HG02571 (cell line): ENCODE measurements around the gene SHFL.

Source experiments
- ATAC-seq: cut with Tn5 transposase; IDR thresholded peaks from one replicate; pipeline ENCODE4 v1.9.1; 2021; ENCODE audit warnings: mild to moderate bottlenecking, moderate library complexity; ENCODE audit not compliant: unreplicated experiment

The SHFL gene

DNA sequence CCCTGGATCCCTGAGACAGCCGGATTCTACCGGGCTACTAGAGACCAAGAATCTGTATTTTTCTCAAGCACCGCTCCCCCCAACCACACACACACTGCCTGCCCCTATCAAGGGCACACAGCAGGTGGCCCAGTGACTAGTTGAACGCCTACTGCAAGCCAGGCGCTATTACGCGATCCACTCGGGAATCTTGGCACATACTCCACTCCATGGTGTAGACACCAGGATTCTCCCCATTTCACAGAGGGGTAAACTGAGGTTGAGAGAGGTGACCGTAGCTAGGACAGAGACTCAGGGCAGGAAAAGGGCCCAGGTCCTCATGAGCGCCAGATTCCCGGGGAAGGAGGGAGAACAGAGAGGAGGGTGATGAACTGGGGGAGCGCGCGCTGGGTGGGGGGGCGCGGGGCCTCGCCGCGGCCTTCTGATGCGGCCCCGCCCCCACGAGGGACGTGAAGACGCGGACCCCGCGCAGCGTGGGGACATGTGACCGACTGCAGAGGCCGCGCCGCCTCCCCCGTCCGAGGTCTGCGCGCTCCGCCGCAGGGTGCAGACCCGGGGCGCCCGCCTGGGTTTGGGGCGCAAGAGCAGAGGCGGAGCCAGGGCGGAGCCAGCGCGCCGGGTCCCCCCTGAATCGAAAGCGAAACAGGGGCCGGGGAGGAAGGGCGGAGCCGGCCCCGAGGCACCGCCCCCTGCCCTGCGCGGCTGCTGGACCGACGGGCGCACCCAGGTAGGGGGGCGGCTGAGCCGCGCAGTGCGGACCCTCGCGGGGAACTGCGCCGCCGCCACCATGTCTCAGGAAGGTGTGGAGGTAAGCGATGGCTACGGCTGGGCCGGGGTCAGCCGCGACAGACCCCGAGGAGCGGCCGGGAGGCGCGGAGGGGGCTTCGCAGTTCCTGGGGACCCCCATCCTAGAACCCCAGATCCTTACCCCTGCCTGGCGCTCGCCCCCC, at the start of gene SHFL:
Gene SHFL (plus strand): TSS at position 677 of the 950 bp plus-strand sequence. CDS start 111 bp downstream, at position 788.
- peak; percentile 74 for ATAC-seq

DNA sequence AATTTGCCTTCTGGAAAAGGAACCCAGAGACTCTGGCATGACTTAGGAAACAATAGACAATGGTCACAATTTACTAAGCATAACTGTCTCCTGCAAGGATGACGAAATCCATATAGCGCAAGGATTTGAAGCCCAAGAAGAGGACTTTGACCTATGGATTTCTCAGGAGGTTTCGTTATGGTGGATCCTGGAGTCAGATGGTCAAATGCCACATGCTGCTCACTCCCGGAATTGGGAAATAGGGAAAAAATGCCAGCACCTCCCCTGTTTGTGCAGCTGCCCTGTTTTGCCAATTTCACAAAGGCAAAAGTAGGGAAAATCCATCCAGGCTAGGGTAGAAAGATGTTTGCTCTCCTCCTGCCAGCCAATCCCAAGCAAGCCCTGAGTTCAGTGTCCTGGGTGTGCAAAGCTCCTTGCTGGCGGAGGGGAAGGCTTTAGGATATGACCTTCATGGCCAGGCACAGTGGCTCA, 49.5 kb upstream of the SHFL start:
- no peak for ATAC-seq

DNA sequence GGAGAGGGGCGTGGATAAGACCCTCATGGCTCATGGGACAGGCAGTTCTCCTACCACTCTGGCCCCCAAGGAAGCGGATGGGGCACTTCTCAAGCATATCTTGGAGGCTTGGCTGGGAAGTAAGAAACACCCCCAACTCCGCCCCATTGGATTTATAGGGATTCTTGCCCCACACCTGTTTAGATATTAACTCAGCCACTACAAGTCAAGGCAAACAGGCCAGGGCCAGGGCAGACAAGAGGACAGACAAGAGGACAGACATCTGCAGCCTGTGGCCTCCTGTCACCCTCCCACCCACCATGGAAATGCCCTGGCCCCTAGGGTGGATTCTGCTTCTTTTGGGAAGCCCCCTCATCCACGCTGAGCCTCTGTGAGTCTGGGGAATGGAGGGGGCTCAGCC, 48.8 kb upstream of the SHFL start:
- ATAC-seq = no peak

DNA sequence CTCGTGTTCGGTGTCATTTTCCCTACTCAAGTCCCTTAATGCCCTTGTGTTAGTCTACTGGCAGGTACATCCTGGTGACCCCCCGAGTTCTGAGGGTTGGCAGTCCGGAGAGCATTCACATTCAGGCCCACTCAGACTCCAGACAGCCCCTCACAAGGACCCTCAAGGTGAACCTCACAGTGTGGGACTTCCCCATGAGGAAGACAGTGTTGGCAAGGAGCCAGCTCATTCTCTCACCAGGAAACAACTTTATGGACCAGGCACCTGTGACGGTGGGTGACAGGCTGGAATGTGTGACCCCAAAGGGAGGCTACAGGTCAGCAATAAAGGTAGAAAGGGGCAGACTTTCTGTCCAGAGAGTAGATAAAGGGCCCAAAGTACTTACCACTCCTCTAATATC, 48.3 kb upstream of the SHFL start:
- ATAC-seq = no peak

DNA sequence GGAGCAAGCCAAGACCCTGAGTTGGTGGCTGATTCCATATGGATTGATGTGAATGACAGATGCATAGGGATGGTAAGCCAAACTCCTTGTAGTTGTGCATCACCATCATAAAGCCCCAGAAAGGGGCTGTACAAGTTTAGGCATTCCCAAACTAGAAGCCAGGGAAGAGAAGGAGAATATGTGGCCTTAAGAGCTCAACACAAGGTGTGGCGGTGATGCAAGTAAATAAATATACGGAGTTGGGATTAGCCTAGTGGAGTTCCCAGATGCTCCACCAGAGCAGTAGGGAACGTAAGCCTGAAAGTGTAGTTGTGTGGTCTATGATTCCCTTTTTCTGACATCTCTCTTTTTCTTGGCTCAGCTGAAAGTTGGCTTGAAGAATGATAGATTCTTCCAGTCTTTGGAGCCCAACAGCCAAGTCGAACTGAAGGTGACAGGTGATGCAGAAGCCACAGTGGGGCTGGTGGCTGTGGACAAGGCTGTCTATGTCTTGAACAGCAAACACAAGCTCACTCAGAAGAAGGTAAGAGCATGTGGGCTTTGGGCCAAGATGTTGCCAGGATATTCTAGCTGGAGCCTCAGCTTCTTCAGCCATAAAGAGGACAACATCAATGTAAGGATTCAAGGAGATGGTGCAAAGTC, 42.7 kb upstream of the SHFL start:
- no peak for ATAC-seq

DNA sequence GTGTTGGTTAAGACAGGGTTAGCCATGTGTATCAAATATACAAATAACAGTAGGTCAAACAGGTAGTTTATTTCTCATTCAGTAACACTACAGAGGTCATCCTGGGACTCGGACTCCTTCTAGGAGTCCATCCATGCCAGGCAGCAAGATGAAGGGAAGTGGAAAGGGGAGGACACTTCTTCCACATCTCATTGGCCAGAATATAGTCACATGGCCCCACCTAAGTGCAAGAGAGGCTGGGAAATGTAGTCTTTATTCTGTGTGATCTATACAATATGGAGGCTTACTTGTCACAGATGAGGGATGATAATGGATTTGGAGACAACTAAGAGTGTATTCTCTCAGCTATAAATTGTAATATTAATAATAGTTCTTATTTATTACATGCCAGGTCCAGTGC, 41.7 kb upstream of the SHFL start:
- ATAC-seq = no peak

DNA sequence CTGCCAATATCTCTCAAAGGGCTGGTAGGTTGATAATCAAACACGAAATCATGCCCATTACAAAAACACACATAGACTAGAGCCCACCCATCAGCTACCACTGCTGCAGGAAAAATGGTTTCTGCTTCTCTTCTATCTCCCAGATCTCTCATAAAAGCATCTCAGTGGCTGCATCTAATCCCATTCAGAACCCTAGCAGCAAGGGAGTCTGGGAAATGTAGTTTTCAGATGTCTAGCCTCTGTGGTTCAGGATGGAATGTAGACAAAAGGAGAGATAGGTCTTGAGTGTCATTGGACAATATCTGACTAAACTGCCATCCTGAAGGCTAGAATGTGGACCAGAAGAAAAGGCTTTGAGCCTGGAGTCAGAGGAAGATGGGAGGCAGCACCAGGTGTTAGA, 40.7 kb upstream of the SHFL start:
- ATAC-seq = no peak

DNA sequence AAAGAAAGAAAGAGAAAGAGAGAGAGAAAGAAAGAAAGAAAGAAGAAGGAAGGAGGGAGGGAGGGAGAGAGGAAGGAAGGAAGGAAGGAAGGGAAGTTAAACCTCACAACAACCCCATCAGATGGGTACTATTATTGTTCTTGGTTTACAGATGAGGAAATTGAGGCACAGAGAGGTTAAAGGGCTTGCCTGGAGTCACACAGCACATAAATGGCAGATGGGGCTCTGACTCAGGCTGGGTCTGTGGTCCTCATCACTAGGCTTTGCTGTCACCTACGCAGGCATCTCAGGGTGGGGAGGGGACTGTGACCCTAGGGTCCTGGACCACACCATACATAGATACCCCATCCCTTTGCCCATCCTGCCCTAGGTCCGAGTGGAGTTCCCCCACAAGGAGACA, 36.5 kb upstream of the SHFL start:
- no peak for ATAC-seq

DNA sequence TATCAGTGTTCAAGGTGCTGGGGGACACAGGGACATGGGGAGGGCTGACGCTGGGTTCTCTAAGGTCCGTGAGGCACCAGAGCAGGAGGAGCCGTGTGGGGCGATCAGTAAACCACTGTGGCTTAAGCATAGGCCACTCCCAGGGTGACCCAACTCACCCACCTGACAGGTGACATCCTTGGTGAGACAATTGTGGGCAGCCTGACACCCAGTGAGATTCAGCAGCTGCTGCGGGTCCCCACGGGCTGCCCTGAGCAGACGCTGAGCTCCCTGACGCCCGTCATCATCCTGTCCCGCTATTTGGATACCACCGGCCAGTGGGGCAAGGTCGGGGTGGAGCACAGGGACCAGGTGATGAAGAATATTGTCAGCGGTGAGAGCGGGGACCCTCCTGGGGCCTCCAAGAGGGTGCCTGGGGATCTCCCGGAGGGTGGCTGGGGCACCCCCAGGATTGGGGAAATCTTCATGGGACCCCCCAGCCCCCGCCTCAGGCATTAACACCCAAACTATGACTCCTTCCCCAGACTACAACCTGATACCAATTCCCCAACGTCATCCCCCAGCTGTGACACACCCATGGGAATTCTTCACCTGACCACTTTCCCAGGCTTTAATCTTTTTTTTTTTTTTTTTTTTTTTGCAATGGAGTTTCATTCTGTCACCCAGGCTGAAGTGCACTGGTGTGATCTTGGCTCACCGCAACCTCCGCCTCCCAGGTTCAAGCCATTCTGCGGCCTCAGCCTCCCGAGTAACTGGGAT, 33.3 kb upstream of the SHFL start:
- ATAC-seq = no peak

DNA sequence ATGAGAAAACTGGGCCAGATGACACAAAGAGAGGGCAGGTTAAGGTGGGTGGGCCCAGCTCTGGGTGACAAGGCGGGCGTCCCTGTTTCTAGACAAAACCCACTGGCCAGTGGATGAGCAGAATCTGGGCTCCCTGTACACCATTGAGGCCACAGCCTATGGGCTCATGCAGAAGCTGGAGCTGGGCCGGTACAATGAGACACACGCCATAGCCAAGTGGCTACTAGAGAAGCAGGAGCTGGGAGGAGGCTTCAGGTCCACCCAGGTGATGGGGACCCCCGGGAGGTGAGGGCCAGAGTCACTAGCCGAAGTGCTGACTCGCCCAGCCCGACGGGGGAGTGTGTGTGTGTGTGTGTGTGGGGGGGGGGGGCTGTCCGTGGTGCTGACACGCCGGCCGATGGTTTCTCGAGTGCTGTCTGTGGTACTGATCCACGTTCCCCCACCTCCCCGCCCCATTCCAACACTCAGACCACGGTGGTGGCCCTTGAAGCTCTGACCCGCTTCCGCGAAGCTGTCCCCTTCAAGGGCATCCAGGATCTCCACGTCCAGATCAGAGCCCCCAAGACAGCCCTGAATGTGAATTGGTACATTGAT, 24.3 kb upstream of the SHFL start:
- ATAC-seq = no peak

DNA sequence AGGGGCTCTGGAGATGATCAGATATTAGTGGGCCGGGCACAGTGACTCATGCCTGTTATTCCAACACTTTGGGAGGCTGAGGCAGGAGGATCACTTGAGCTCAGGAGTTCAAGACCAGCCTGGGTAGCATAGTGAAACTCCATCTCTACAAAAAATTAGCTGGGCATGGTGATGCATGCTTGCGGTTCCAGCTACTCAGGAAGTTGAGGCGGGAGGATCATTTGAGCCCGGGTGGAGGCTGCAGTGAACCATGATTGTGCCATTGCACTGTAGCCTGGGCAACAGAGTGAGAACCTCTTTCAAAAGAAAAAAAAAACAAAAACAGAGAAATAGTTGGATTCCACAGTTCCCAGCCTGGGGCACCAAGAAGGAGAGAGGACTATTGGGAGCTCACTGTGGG, 17.9 kb upstream of the SHFL start:
- no peak for ATAC-seq

DNA sequence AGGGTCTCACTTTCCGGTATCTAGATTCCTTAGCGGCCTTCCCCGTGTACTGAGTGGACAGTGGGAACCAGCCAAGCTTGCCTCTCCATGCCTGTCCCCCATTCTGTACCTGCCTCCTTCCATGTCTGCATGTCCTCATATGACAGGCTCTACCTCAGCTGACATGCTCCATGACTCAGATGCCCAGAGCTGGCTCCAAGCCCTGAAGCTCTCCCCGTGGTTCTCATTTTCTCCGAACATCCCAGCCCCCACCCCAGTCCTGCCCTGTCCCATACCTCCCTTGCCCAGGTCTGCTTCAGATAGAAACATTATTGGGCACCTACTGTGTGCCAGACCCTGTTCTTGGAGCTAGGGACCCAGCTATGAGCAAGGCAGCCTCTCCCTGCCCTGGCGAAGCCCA, 17.1 kb upstream of the SHFL start:
- ATAC-seq = no peak

DNA sequence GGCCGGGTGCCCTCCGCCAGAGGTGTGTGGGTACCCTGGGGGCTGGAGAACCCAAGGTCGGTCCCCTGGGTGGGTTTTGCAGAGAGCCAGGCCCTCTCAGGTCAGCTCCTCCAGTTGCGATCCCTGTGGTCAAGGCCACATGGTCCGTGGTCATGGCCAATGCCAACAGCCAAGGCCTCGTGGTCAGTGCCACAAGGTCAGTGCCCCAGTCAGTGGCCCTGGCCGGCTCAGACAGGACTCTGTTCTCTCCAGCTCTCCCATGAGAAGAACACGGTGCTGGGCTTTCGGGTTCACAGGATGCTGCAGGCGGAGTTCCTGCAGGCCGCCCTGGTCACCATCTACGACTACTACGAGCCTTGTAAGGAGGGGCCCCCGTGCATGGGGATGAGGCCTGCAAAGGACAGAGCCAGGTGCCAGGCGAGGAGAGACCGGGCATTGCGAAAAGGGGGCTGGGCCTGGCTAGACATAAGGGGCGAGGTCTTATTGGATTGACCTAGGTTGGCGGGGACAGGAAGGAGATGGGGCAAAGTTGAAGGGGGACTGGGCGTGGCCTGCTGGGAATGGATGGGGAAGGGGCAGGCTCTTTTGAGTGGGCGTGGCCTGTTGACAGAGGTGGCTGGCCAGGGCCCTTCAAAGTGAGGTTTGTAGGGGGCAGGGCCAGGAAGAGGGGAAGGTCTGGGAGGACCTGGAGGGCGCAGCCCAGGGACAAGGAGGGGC, 15.2 kb upstream of the SHFL start:
- no peak for ATAC-seq

DNA sequence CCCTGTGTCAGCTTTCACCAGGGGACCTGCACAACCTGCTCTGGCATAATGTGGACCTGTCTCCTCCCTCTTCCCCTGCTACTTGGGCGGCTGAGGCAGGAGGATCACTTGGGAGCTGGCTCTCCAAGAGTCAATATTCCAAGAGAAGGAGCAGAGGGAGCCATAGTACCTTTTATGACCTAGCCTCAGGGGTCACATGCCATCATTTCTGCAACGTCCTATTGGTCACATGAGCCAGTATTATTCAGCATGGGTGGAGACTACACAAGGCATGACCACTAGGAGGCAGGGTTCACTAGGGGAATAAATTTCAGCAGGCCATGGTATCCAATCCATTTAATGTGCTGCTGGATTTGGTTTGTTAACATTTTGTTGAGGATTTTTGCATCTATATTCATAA, 12.0 kb upstream of the SHFL start:
- ATAC-seq = no peak

DNA sequence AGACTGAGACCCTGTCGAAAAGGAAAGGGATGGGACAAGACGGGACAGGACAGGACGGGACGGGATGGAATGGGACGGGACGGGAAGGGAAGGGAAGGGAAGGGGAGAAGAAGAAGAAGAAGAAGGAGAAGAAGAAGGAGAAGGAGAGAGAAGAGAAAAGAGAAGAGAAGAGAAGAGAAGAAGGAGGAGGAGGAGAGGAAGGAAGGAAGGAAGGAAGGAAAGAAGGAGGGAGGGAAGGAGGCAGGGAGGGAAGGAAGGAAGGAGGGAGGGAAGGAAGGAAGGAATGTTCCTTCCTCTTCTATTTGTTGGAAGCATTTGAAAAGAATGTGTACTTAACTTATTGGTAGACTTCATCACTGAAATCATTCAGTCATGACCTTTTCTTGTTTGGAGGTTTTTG, 9.6 kb upstream of the SHFL start:
- no peak for ATAC-seq

DNA sequence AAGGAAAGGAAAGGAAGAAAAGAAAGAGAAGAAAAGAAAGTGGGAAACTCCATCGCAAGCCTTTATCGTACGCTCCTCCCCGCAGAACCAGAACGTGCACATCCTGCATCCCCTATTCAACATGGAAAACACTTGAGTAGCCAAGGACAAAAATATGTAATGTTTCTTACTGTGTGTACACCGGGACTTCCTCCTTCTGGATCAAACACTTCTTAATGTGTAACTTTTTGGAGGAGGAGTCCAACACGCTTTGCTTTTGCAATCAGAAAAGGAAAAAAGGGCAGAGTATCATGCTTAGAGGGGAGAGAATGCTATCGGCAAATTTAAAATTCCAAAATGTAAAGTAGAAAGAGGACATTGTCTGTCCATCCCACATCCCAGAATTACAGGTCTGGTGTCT, 7.8 kb upstream of the SHFL start:
- ATAC-seq = no peak

DNA sequence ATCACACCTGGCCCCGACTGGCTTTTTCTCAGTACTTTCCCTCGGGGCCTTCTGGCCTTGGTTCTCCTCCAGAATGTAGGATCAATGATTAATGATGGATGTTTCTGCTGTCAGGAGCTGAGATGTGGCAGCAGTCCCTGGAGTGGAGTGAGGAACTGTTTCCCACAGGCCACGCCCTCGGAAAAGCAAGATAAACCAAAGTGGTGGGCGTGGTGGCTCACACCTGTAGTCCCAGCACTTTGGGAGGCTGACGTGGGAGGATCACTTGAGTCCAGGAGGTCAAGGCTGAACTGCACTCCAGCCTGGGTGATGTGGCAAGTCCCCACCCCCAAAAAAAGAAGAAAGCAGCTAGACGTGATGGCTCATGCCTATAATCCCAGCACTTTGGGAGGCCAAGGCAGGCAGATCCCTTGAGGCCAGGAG, 7.1 kb upstream of the SHFL start:
- no peak for ATAC-seq

DNA sequence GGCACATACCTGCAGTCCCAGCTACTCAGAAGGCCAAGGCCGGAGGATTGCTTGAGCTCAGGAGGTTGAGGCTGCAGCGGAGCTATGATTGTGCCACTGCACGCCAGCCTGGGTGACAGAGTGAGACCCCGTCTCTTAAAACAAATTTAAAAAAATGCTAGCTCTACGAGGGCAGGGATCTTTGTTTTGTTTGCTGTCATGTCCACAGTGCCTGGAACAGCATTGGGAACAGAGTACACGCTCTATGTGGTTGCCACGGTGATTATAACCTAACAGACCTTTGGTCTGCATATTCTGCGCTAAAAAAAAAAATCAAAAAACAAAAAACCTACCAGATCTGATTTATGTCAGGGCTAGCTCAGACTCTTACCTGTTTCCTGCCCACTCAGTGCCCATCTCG, 2.2 kb upstream of the SHFL start:
- ATAC-seq = no peak

DNA sequence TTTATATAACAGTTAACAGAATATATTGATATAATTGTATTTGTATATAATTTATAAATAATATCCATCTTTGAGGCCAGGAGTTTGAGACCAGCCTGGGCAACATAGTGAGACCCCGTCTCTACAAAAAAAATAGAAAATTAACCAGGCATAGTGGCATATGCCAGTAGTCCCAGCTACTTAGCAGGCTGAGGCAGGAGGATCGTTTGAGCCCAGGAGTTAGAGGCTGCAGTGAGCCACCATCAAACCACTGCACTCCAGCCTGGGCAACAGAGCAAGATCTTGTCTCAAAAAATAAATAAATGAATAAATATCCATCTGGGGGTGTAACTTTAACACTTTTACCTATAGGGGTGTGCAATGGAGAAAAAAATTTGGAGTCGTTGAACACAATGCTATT, 1.3 kb upstream of the SHFL start:
- ATAC-seq = no peak

DNA sequence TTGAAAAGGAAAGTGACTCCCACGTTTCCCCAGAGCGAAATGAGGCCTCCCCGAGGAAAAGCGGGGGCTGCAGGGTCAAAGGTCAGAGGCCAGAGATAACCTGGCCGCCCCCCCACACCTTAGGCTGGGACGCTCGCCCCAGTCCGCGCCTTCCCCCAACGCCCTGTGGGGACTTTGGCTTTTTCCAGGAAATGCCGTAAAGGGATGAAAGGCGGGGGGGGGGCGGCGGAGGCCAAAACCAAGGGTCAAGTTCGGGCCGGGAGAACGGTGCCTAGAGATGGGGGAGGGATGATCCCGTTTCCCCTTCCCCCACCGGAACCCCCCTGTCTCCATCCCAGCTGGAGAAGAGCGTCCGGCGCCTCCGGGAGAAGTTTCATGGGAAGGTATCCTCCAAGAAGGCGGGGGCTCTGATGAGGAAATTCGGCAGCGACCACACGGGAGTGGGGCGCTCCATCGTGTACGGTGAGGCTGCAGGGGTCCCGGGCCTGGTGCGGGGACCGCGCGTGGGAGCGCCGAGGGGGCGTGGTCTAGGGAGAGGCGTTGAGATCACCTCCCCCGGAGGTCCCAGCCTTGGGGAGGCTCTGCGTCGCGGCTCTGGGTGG, 575 bp downstream of the SHFL start:
- no peak for ATAC-seq
